HK-2 (cell line): Measurements from ENCODE around the gene DNPH1.

ENCODE experiments used
- DNase-seq: peaks from one replicate; pipeline ENCODE4 v3.0.0-alpha.2; 2018; ENCODE audit not compliant: unreplicated experiment

Gene DNPH1

DNA sequence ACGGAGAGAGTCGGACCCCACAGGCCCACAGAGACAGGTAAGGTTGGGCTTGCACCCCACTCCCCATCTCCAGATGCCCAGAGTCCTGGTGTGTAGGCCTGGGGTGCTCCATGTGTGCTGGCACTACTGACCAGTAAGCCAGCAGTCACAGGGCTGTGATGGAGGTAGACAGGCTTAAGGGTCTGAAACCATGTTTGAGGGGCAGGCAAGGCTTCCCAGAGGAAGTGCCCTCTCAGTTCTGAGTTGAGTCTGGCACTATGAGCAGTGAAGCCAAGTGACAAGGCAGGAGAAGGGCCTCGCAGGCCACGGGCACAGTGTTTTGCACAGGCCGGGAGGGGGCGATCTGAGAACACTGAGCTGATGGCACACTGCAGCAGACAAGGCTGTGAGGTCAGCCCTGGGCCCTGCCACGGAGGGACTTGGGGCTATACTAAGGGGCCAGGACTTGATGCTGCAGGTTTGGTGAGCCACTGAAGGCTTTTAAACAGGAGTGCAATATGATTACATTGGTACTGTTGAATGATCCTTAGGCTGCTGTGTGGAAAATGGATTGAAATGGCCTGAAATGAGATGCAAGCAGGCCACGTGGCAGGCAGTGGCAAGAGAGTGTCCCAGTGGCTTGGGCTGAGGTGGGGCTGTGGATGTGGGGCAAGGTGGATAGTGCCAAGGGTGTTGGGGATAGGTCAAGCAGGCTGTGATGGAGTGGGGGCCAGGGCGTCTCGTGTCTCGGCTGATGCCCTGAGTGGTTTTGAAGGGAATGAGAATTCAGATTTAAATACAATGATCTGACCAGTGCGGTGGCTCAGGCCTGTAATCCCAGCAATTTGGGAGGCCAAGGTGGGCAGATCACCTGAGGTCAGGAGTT lies 34.3 kb upstream of the DNPH1 start:
- DNase-seq, result peak; percentile 82

DNA sequence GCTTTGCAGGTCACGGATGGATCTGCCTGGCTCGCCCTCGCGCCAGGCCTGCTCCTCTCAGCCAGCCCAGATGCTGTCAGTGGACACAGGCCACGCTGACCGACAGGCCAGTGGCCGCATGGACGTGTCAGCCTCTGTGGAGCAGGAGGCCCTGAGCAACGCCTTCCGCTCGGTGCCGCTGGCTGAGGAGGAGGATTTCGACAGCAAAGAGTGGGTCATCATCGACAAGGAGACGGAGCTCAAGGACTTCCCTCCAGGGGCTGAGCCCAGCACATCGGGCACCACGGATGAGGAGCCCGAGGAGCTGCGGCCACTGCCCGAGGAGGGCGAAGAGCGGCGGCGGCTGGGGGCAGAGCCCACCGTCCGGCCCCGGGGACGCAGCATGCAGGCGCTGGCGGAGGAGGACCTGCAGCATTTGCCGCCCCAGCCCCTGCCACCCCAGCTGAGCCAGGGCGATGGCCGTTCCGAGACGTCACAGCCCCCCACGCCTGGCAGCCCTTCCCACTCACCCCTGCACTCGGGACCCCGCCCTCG lies 33.6 kb upstream of the DNPH1 start:
- no peak for DNase-seq

DNA sequence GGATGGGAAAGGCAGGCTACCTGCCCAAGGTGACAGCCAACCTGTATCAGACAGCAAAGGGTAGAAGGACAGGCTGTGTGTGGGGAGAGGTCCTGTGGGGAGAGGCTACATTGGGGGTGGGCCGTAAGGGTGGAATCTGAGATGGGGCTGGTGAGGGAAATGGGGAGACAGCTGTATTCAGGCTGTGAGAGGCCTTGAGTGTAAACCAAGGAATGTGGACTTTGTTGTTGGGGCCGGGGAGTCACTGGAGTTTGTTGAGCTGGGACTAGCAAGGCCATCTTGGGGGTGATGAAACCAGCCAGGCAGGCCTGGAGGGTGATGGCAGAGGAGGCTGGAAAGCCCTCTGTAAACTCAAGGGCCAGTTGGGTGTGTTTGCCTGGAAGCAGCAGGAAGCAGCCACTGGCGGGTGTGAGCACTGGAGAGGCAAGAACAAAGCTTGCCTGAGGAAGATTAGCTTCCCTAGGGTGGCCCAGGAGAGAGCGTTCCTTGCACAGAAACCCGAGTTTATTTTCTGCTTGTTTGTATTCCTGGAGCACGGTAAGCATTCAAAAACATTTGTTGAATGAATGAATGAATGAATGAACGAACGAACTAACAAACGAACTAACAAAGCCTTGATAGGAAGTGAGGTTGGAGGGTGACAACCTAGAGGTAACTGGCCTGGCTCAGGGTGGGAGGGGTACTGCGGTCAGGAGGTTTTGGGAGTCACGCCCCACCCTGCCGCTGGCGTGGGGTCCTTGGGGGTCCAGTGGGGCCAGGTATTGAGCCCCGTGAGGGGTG lies 32.9 kb upstream of the DNPH1 start:
- no peak for DNase-seq

DNA sequence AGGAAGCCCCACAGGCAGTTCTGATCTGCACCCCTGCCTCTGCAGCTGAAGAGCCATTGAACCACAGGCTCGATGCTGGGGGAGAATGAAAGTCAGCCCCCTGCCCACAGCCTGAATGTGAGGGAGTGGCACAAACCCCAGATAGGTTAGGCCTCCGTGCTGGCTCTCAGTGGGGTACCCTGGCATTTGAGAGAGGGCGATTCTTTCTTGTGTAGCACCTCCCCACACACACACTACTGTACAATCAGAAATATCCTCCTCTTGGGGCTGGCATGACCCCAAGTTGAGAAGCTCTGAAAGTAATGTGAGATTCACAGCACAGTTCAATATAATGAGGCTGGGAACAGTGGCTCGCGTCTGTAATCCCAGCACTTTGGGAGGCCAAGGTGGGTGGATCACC lies 31.9 kb upstream of the DNPH1 start:
- DNase-seq, result no peak

DNA sequence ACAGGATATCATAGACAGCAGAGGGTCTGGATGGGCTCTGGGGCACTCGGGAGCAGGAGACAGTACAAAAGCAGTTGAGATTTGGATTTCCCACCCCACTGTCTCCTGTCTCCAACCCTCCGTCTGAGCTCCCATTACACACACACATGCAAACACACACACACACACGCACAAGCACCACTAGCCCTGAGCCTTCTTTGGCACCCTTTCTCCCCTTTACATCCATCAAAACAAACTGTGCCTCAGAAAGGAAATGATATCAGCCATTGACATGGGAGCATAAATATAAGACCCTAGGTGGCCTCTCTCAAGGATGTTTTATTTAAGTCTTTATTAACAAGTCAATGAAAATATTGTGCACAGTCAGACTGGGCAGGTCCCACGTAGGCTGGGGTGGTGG lies 31.5 kb upstream of the DNPH1 start:
- DNase-seq, result no peak

DNA sequence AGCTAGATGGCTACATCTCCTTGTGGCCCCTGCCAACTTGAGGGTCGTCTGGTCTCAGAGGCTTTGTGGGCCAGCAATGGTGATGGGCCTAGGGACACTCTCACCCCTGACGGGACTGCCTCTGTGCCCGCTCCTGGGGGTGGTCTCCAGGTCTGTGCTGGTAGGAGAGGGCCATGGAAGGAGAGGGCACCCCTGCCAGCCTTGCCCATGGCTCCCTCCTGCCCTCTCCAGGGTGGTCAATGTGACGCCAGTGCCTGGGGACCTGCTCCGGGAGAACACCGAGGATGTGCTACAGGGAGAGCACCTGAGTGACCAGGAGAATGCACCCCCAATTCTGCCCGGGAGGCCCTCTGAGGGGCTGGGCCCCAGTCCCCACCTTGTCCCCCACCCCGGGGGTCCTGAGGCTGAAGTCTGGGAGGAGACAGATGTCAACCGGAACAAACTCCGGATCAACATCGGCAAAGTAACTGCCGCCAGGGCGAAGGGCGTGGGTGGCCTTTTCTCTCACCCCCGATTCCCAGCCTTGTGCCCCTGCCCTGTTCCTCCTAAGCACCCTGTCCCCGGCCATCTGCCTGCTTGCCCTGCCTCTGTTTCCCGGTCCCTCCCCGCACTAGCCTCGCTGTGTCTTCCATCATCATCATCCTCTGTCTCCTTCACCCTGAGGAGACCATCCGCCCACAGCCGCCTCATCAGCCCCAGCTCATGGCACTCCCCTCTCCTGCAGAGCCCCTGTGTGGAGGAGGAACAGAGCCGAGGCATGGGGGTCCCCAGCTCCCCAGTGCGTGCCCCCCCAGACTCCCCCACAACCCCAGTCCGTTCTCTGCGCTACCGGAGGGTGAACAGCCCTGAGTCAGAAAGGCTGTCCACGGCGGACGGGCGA lies 29.8 kb upstream of the DNPH1 start:
- DNase-seq, result no peak

DNA sequence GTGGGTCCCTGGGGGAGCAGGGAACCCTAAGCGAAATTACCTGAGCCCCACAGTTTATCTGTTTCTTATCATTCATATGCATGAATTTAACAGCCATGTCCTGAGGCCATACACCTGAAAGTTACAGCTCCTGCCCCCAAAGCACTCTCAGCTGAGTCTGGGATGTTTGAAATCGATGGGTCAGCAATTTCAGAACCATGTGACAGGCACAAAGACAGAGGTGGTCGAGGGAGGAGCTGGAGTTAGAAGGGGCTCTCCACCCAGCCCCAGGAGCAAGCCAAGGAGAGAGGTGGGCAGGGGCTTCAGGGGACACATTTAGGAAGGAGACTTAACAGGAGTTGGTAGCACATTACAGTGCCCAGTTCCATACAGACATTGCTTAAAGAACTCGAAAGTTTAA lies 28.9 kb upstream of the DNPH1 start:
- DNase-seq, result no peak

DNA sequence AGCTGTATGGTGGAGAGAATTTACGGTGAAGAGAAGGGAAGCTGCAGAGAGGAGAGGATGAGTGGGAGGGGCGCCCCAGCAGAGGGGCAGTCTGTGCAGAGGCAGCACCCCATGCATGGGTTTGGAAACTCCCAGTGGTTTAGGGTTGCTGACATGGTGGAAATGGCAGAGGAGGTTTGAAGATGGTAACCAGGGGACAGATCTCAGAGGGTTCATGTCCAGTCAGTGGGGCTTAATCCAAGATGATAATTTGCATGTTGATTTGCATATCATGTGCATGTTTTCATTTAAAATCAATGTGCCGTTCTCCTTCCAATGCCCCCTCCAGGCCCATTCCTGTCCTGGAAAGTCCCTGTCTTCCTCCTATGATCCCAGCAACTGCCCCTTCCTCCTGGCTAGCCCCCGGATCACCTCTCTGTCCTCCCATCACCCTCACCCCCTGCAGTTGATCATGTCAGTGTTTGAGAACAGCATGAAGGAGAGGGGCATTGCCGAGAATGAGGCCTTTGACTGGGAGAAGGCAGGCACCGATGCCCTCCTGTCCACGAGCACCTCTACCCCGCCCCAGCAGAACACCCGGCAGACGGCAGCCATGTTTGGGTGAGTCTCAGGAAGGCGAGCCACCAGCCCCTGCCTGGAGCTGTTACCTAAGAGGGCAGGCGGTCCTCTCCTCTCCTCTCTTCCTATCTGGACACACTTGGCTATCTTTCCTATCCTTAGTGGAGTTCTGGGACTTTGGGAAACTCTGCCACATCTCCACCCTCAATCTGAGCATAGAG lies 28.3 kb upstream of the DNPH1 start:
- no peak for DNase-seq

DNA sequence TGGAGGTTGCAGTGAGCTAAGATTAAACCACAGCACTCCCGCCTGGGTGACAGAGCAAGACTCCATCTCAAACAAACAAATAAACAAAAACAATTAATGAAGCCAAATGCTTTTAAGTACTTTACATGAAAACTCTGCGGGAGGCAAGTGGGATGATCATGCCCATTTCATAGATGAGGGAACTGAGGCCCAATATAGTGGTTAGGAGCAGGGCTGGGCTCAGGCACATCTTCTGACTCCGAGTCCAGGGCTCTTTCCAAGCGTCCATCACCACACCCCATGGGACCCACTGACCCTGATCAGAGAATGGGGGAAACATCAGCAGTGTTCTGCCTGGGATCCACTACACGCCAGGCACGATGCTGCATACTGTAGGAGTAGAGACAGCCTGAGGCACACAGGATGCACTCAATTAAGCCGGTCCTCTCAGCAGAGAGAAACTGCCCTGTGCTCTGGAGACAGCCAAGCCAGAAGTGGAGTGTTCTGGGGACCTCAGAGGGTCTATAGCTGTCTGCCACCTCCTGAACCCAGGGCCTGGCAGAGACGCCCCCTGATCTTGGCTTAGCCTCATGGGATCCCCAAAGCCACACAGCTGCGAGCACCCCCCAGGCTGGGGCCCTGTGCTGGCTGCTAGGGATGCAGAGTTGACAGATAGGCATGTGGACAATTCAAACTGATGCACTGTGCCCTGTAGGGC lies 27.5 kb upstream of the DNPH1 start:
- DNase-seq, result no peak

DNA sequence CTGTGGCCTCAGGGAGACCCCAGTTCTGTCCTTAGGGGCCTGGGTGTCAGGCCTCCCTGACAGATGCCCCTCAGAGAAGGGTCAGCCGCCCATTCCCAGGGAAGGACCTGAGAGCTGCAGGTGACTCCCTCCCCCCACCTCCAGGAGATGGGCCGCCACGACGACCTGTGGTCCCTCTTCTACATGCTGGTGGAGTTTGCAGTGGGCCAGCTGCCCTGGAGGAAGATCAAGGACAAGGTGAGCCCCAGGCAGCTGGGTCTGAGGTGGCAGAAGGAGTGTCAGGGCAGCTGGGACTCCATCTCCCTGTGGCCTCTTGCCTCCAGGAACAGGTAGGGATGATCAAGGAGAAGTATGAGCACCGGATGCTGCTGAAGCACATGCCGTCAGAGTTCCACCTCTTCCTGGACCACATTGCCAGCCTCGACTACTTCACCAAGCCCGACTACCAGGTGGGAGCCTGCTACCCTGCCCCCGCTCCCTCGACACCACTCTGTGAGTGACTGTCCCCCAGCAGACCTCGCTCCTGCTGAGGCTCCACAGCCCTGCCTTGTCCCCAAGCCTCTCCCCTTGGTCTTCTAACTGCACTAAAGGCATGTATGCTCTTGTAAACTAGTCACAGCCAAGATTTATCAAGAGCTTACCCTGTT lies 26.2 kb upstream of the DNPH1 start:
- no peak for DNase-seq

DNA sequence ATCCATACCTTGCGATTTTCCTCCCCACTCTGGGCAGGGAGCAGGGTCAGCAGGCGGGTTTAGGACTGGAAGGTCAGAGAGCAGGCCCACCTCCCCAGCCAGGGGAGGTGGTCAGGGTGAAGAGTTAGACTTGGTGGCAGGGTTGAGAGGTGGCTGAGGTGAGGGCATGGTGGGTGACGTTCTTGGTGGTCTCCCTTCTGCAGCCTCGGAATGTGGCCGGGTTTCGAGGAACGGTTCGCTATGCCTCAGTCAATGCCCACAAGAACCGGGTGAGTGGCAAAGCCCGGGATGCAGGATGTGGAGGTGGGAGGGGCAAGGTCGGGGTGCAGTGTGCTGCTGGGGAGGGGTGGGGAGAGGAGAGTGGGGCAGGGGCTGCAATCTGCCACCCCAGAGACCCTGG lies 25.6 kb upstream of the DNPH1 start:
- DNase-seq, result no peak

DNA sequence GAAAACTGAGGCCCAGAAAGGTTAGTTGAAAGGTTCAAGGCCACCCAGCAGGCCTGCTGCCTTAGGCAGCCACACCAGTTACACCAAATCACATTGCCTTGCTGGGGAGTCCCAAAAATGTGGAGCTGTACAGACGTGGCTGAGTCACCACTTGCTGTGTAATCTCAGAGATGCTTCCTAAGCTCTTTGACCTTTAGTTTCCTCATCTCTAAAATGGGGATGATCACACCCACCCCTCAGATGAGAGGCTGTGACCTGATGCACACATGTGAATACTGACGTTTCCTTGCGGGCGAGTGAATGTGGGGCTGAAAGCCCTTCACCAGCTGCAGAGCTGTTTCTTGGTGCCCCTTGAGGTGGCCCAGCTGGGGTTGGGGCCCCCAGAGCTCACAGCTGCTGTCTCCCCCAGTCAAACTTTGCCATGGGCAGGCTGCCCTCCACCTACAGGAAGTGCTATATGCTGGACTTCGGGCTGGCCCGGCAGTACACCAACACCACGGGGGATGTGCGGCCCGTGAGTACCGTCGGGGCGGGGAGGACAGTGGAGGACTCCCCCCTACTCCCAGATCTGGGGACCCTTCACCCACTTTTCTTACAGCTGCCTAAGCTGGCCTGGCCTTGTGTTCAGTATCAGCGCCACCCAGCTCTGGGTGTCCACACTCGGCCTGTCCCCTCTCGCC lies 25.0 kb upstream of the DNPH1 start:
- no peak for DNase-seq

DNA sequence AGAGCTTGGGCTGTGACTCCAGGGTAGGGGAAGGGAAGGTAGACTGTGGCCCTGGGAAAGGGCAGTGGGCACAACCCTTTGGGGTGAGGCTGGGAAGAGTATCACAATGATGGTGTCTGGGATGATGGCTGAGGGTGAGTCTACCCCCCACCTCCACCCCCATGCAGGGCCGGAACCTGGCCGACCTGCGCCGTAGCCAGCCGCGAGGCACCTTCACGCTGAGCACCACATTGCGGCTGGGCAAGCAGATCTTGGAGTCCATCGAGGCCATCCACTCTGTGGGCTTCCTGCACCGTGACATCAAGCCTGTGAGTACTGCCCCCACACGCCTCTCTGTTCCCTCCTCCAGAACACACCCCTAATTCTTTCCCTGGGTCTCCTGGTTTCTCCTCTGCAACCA lies 24.1 kb upstream of the DNPH1 start:
- no peak for DNase-seq

DNA sequence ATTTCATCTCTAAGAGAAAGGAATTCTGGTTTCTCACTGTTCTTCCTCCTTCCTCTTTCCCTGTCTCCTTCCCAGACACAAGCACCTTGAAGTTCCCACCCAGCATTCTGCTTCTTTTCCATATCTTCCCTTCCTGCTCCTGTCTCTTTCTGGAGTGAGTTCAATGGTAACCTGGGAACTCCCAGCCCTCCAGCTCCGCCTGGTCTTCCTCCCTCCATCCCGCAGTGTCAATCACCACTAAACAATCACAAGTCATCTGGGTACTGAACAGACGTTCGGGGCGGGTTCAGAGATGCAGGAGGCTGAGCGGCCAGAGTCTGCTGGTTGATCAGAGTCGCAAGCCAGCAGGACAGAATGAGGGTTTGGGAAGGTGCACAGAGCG lies 21.7 kb upstream of the DNPH1 start:
- no peak for DNase-seq

DNA sequence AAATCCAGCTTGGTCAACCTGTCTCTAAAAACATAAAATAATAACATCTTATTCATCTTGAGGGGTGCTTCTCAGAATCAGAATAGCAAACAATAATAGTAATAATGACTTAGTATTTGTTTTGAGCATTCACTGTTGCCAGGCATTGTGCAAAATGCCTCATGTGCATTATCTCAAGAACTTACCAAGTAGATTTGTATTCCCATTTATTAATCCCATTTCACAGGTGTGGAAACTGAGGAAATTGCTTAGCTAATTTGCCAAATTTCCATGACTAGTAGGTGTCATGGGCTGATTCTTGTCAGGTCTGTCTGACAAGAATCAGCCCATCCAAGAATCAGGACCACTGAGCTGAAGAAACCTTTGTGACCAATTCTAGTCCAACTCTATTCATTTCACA lies 19.5 kb upstream of the DNPH1 start:
- DNase-seq, result no peak

DNA sequence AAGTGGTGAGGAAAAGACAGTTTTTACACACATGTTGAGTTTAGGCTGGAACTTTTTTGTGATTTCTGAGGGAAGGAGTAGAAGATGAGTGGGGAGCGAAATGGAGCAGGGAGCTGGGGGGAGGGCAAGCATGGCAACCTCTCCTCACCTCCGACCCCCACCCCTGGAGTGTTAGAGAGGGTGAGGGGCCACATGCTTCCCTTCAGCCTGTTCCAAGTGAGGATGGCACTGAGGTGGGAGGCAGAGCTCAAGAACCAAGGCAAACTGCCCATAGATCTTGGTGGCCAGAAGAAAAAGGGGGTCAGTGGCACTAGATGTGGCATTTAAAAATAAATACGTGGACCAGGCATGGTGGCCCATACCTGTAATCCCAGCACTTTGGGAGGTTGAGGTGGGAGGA lies 18.8 kb upstream of the DNPH1 start:
- DNase-seq, result no peak

DNA sequence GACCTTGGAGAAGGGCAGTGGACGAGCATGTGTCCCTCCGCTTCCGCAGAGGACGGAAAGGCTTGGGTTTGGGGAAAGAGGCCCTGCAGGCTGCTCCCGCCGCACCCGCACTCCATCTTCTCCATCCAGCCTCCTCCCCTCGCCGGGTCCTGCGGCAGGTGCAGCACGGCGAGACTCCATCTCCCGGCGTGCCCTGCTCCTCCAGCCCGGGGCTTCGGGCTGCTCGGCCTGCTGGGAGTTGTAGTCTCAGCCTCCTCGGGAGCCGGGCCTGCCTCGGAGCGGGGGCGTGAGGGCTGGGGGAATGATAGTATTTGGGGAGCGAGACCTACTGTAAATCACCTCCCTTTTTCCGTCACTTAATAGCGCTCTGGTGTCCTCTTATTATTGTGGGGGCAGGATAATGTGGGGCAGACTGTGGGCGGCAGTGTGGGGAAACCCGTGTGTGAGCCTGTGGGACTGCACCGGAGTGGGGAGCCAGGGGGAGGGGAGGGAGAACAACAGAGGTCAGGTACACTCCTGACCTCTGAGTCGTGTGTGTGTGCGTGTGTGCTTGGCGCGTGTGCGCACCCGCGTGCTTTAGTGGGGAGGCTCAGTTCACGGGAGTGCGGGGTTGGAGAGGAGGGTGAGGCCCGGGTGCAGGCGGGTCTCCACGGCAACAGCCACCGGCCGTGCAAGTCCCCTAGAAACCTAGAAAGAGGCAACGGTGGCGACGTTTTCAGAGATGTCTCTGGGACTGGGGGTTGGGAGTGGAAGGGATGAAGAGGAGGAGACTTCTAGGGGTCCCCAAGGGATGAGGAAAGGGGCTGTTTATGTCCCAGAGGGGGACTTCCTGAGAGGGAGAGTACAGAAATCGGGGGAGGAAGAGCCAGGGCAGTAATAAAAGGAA lies 18.1 kb upstream of the DNPH1 start:
- DNase-seq, result peak; percentile 70

DNA sequence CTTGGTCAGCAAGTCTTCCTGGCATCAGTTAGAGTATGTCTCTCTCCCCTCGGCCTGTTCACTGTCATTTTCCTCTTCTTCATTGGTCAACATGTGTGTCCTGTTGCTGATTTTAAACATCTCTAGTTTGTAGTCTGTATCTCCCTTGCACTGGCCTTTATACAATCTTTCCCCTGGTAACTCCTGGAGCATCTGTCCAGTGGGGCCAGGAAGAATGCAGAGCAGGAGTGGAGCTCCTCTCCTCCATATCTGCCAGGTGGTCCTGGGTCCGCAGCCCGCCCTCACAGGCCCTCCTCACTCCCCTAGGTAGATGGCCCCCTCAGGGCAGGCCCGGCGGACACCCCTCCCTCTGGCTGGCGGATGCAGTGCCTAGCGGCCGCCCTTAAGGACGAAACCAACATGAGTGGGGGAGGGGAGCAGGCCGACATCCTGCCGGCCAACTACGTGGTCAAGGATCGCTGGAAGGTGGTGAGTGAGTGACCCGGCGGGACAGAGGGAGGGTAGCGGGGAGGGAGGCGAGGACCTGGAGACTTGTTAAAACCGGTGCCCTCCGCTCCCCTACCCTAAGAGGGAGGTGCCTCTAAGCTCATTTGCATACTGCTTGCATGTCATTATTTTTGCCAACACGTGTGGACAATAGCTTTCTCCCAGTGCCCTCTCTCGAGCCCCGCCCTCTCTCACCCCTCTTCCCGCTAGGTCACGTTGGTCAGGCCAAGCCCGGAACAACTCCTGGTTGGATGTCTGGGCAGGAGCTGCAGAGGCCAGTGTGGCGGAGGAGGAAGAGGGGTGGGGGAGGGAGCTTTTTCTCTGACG lies 17.2 kb upstream of the DNPH1 start:
- DNase-seq, result no peak
